GM12872 (cell line): ENCODE data around the gene ATP7B.

Experiments used
- TF ChIP-seq, protein P1 (sequence below): IDR thresholded peaks from 3 replicates; pipeline ENCODE4 v1.5.1; 2011; ENCODE audit warnings: low read depth, mild to moderate bottlenecking, low read length, moderate library complexity; ENCODE audit not compliant: insufficient read depth

The ATP7B gene

DNA sequence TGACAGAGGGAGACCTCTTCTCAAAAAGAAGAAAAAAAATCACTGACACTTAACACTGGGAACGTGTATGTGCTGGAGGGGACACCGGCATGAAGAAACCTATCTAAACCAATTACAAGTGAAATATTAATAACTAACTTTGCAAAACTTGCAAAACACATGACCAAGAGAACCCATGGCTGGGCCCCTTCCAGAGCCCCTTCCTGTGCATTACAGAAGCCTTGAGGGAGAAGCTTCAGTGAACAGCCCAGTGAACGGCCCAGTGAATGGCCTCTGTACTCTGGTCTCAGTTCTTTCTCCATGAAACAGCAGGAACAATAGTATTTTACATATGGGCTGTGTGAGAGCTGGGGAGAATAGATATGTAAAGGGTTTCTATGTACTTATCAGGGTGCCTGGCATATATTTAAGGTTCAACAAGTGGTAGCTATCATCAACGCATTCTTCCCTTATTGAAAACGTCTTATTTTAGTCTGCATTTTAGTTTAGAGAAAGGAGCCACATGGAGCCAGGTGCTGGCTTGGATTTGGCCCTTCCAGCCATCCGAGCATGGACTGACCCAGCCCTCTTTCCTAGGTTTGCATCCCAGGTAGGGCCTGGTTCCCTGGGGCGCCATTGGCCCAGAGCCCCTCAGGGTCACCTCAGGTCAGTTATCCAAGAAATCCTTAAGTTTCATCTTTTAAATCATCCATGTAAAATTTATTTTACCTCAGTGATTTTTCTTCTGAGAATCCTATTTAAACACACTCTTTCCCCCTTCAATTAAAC, 95.0 kb downstream of the ATP7B start:
- TF ChIP-seq, protein P1, sequence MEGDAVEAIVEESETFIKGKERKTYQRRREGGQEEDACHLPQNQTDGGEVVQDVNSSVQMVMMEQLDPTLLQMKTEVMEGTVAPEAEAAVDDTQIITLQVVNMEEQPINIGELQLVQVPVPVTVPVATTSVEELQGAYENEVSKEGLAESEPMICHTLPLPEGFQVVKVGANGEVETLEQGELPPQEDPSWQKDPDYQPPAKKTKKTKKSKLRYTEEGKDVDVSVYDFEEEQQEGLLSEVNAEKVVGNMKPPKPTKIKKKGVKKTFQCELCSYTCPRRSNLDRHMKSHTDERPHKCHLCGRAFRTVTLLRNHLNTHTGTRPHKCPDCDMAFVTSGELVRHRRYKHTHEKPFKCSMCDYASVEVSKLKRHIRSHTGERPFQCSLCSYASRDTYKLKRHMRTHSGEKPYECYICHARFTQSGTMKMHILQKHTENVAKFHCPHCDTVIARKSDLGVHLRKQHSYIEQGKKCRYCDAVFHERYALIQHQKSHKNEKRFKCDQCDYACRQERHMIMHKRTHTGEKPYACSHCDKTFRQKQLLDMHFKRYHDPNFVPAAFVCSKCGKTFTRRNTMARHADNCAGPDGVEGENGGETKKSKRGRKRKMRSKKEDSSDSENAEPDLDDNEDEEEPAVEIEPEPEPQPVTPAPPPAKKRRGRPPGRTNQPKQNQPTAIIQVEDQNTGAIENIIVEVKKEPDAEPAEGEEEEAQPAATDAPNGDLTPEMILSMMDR, result no peak

DNA sequence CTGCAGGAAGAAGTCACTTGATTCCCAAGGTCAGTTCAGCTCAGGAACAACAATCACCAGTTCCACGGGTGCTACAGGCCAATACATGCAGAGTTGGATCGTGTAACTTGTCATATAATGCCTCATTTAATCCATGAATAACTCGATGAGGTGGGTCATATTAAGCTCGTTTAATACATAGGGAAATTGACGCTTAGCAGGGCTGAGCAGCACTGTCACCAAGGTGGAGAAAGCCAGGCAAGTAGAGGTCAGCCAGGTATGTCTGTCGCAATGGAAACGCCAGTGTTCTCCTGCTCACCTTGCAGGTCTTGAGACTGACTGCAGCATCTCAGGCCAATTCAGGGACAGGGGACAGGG, 97.1 kb downstream of the ATP7B start:
- TF ChIP-seq, protein P1, result no peak

DNA sequence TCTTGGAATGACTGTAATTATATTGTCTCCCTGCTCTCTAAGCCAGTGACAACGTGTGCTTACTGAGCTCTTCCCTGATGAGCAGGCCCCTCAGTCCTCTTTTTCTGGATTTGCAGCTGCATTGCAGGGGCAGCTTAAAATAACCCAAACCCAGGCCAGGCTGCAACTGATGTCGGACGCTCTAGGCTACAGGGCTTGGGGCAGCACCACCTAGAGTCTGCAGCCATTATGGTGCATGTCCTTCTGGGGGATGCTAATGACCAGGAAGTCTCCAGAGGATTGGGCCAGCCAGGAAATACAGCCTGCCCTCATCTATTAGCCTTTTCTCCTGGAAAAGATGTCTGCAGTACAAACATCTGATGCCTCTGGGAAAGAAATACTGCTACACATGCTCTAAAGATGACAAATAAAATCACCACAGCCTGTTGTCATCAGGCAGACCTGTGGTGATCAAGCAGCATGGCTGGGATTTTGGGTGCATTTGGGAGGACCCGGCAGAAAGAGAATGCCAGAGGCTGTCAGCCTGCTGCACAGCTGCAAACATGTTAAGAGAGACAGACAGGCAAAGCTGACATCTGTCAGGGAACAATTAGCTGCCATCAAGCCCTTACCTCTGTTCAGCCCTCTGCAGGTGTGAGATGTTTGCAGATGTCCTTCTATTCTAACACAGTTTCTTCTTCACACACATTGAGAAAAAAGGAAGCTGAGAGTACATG, 97.7 kb downstream of the ATP7B start:
- TF ChIP-seq, protein P1, result no peak

DNA sequence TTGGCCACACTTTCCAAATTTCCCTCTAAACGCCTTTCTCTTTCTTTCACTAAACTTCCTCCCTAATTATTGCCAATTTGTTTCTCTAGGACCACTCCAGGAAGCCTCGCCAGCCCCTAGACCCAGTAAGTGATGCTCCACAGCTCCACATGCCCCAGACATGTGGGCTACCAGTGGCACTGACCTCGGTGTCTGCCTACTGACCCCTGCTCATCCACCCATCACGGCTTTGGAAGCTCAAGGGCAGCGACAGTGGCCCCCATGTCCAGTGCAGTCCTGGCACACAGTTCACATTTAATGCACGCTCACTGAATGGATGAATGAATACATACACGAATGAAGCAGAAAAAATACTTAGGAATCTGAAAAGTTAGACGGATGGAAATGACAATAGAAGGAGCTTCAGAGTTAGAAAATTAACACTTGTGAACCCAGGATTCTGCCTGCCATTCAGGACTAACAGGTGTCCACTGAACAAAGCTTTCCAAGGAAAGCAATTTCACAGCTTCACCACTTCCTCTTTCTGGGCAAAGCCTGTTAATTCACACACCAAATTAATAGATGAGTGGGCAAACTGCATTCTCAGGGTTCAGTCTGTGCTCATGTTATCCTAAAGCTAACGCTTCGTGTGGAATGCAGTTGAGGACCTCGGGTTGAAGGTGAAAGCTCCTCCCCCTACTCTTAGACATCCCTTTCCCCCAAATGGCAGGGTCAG, 98.6 kb downstream of the ATP7B start:
- TF ChIP-seq, protein P1, result no peak

DNA sequence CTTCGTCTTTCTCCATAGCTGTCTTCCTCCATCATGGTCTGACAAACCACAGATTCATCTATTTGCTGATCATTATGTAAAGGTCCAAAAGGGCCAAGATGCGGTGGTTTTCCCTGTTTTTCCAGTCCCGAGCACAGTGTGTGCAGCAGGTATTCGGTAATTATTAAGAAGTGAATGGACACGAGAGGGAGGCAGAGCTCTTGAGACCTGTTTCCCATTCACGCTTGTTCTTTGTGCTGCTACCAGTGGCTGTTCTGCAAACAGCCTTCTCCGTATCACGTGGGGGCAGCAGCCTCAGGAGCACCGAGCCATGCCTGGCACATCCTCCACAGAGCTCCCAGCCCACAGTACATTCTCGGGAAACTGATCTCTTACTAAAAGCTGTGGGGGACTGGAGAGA, 99.2 kb downstream of the ATP7B start:
- TF ChIP-seq, protein P1, result no peak

DNA sequence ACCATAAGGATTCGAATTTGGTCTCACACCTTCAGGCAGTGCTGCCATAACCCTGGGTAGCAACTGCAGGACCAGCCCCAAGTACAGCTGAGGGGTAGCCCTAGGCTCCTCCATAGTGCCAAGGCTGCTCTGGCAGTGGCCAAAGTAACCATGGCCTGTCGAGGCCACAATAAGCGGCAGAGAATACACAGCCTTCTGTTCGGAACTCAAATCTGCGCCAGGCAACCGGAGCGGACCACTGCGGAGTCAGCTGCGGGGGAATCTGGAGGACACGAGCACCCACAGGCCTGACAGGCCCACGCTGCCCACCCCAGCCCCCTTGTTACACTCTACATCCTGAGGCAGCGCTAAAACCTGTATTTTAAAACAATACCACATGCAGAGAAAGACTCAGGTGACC, 100.7 kb downstream of the ATP7B start:
- TF ChIP-seq, protein P1, result no peak

DNA sequence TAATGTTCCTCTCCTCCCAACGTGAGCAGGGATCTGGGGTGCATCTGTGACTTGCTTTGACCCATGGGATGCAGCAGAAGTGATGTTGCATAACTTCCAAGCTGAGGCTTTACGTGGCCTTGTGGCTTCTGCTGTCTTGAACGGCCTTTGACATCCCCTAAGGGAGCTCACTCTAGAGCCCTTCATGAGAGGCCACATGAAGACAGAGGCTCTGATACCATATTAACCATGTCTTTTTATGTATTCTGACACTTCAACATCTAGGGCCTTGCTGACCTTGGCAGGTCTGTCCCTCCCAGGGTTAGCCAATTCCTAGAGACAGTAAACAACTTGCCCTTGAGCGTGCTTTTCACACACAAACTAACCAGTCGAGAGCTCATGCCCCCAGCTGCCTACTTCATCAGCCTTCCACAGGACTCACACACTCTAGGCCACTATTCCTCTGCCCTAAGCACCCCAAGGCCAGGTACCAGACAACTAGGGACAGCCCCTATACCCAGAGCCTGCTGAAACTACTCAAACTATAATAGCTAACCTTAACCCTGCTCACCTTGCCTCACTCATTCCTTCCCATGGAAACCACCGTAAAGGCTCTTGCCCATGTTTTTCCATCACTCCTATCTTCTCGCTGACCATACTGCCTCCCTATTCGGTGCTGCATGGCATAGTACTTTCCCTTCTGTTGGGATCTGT, 104.1 kb downstream of the ATP7B start:
- TF ChIP-seq, protein P1, result no peak
